HG02588 (cell line): Measurements from ENCODE around the gene SLC17A9.

Experiments used
- ATAC-seq: cut with Tn5 transposase; IDR thresholded peaks from one replicate; pipeline ENCODE4 v1.9.1; 2021; ENCODE audit warnings: mild to moderate bottlenecking, moderate library complexity; ENCODE audit not compliant: unreplicated experiment

The SLC17A9 gene

DNA sequence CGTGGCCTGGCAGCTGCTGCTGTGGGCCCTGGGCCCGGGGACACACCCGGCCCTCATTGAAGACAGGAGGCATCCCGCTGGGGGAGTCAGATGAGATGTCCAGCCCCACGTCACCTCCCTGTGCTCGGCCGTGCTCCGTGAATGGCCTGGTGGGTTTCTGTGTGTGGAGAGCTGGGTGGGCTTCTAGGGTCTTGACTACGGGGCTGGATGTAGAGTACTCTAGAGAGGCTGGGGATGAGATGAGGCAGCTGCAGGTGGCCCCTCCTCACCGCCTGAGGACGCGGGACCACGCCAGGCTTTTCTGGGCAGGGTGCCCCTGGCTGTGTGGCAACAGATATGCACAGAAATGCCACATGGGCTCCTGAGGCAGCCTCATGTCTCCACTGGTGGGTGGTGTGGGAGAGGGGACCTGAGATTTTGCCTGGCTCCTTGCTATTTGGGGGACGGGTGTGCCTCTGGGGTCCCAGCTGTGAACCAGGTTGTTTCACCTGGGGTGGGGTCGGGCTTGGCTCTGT, 62.7 kb downstream of the SLC17A9 start:
- ATAC-seq, result no peak

DNA sequence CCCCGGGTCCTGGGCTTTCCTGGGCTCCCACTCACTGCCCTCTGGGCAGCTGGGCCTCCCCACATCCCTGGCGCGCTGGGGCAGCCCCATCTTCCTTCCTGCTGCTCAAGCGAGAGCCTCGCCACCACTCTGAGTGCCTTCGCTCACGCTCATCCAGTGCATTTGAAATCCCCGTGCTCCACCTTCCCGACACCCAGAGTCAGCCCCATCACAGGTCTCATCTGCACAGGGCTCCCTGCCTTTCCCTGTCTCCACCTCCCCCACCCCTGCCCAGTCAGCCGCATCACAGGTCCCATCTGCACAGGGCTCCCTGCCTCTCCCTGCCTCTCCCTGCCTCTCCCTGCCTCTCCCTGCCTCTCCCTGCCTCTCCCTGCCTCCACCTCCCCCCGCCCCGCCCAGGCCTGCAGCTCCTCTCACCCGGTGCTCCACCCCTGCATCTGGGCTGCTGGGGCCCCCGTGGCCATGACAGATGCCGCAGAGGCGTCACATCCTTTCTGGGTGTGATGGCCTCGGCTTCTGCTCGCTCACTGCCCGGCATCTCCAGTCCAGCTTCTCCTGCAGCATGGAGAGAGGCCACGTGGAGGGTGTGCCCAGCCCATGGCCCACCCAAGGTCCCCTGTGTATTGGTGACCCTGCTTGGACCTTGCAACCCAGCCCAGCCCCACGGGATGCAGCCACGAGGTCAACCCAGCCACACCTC, 63.3 kb downstream of the SLC17A9 start:
- no peak for ATAC-seq

DNA sequence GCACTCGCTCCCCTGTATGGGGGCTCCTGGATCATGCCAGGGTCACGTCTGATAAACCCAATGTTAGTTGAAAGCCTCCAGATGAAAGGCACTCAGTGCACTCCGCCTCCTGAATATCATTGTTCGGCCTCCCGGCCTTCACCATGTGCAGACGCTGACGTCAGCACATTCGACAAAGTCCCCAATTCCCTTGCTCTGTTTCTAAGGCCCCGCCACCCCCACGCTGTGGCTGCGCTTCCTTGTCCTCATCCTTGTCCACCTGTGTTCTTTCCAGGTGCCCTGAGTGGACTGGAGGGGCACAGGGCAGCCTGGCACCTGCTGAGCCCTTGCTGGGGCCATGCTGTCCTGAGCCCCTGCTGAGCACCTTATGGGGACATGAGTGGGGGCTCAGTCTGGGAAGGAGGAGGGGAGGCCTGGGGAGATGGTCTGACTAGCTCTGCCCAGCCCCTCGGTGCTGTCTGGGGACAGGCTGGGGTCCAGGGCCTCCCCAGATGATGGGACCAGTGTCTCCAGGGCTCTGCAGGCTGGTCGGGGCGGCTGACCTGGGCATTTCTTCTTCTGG, 64.1 kb downstream of the SLC17A9 start:
- ATAC-seq, result no peak

DNA sequence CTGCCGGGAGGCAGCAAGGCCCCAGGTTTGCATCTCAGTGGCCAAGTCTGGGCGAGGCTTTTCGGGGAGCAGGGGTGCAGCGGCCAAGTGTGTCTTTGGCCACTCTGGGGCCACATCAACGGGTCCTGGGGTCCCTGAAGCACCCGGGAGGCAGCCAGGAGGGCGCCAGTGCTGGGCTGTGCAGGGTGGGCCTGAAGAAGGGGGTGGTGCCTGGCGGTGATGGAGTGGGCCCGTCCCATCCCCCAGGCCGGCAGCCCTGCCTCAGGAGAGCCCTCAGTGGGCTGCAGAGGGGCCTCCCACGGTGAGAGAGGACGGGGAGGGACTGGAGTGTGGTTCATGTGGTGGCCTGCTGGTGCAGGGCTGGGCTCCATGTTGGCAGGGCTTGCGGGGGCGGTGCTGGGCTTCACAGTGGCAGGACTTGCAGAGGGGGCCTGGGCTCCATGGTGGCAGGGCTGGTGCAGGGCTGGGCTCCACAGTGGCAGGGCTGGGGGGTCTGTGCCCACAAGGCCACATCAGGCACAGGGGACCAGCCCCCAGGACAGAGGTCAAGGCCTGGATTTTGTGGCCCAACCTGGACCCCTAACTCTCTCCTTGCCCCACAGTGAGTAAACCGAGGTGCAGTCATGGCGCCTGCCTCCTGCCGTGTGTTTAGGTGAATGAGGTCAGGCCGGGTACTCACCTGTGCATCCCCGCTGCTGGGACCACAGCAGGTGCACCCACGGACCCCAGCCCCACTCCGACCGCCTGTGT, 64.7 kb downstream of the SLC17A9 start:
- ATAC-seq, result no peak

DNA sequence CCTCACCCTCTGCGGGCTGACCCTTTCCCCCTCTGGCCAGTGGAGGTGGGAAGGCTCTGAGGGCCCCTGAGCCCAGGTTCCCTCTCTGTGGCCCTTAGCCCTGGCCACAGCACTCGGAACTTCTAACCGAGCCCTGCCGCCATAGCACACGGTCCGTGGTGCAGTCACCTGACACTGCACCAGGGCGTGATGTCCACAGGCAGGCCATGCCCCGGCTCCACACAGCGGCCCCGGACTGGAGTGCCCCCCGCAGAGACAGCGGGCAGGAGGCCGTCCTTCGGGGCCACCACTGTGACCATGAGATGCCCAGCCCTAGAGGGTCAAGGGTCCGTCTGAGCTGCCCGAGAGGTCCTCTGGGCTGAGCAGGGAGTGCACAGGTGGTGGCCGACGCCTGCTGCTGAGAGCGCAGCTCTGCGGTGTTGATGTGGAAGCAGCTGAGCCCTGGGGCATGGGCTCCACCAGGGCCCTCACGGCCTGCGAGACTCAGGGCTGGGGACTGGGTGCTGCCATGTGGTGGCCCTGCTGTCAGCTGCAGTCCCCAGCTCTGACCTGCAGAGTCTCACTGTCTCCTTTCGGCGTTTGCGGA, 65.4 kb downstream of the SLC17A9 start:
- no peak for ATAC-seq
